DMS153 (cell line): ENCODE results near the gene TTC28.

Experiments used
- DNase-seq: peaks from one replicate; lab custom pipeline; 2025; lab: John Stamatoyannopoulos, UW

The TTC28 gene

GRCh38 chr22:28001171-28001835 lies 678.3 kb downstream of the TTC28 start:
- DNase-seq = no peak

GRCh38 chr22:28000361-28000760 lies 679.3 kb downstream of the TTC28 start:
- no peak for DNase-seq

- no peak for DNase-seq
These were observed 679.8 kb downstream of the TTC28 start for GRCh38 chr22:27999876-28000275.

DNA sequence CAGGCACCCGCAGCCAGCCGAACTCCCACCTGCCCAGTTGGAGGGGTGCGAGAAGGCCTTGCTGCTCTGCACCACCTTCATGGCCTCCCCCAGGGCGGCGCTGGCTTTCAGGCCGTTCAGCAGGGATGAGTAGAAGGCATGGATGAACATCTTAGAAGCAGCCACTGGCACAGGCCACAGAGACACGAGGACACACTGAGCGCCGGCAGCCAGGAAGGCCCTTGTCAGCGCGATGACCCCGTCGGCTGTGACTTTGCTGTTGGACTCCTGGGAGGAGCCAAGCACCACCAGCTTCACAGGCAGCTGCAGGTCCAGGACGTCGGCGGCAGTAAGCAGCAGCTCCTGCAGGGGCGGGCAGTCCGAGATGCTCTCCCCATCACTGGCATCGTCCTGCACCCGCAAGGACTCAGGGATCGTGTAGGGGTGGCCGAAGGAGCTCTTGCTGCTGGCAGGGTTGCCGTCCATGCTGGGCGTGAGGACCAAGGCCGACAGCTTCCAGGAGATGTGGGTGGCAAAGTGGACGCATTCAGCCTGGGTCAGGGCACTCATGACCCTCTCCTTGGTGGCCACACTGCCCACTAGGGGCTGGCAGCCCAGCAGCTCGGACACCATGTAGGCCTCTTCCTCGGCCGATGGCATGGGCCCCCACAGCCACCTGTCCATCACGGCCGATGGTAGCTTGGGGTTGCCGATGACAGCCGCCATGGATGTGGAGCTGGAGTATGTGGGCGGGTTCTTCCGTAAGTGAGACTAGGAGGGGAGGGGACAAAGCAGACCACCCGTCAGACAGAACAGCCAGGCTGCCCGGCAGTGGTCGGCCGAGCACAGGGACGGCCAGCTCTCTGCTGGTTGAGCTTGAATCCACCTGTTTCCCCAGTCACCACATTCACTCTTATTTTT lies 680.9 kb downstream of the TTC28 start:
- no peak for DNase-seq

GRCh38 chr22:27997538-27997937 lies 682.1 kb downstream of the TTC28 start:
- DNase-seq = no peak

DNA sequence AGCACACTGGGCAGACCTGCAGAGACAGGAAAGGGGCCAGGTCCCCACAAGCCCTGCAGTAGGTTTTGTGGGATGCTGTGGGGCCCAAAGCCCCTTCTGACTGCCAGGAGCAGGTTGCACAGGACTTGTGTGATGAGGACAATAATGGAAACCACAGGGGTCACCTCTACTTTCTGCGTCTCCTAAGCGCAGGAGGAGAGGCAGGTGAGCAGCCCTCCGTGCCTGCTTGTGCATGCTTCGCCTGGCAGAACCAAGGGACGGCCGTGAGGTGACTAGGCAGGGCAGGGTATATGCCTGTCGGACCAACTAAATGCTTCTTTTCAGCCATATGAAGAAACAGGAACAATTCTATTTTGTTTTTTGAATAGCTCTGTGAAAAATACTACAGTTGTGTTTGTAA lies 682.7 kb downstream of the TTC28 start:
- DNase-seq = no peak

- no peak for DNase-seq
These were observed 683.1 kb downstream of the TTC28 start for GRCh38 chr22:27996529-27996925.

GRCh38 chr22:27995801-27996528 lies 683.7 kb downstream of the TTC28 start:
- no peak for DNase-seq

DNA sequence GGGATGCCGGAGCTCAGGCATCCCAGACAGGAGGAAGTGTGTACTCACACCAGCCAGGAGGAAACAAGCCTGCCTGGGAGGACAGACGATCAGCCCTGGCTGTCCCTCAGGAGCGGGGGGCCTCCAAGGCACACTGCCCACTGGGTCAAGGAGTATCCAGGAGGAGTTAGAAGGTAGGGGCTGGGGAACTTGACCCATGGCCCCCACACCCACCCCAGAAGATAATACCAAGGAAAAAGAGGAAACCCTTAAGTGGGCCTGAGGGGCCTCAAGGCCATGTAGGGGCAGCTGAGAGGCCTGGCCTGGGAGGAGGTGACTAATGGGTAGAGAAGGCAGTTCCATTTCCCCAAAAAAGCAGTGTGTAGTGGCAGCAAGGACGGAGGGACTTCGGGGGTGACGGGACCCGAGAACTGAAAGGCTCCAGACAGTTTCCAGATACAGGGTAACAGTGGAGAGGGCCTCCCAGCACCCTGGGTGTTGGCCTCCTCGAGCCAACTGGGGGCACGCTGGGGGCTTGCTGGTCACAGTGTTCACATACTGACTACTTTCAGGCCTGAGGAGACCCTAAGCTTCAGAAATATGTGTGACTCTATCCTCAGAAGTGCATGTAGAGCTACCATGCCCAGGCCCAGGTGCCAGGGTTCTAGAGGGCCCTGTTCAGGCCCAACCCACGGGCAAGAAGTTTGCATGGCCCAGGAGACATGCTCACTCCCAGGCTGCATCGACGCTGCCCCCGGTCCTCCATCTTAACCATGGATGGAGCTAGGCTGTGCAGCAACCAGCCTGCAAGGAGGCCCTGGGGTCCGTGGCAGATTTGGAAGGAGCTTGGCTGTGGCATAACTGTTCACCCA lies 684.9 kb downstream of the TTC28 start:
- no peak for DNase-seq

GRCh38 chr22:27993774-27994350 lies 685.8 kb downstream of the TTC28 start:
- no peak for DNase-seq

- DNase-seq = no peak
These were observed 686.4 kb downstream of the TTC28 start for GRCh38 chr22:27993201-27993635.

DNA sequence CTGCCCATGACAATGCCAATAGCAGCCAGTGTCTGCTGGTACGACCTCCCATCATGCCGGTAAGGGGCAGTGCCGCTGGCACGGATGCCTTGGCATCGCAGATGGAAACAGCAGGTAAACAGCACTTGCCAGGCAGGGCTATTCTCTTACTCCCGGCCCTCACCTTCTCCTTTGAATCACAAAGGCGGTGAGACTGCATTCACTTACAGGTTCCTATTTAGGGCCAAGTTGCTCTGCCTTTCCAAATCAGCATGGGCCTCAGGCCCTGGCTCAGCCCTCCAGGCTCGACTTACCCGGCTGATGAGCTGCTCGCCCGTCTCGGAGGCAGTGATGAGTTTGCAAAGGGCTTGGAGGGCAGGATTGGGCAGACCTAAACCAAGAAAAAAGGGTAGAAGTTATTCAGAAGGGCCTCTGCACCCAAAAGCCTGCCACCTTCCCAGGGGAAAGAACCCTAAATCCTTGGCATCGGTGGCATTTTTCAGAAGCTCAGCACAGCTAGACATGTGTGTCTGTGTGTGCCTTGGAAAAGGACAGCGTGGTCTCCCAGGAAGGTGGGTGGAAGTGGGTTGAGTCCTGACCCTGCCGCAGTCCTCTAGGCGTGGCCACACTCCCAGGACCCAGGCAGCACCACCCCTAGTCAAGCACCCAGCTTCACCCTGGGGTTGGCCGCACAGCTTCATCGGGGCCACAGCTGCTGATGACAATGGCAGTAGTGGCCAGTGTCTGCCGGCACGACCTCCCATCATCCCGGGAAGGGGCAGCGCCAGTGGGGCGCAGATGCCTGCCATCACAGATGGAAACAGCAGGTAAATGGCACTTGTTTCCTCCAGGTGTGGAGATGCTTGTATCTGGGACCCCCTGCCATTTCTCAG lies 687.1 kb downstream of the TTC28 start:
- DNase-seq = no peak

GRCh38 chr22:27991586-27992293 lies 687.9 kb downstream of the TTC28 start:
- no peak for DNase-seq

GRCh38 chr22:27990879-27991278 lies 688.8 kb downstream of the TTC28 start:
- no peak for DNase-seq

- no peak for DNase-seq
These were observed 689.2 kb downstream of the TTC28 start for GRCh38 chr22:27990451-27990840.

DNA sequence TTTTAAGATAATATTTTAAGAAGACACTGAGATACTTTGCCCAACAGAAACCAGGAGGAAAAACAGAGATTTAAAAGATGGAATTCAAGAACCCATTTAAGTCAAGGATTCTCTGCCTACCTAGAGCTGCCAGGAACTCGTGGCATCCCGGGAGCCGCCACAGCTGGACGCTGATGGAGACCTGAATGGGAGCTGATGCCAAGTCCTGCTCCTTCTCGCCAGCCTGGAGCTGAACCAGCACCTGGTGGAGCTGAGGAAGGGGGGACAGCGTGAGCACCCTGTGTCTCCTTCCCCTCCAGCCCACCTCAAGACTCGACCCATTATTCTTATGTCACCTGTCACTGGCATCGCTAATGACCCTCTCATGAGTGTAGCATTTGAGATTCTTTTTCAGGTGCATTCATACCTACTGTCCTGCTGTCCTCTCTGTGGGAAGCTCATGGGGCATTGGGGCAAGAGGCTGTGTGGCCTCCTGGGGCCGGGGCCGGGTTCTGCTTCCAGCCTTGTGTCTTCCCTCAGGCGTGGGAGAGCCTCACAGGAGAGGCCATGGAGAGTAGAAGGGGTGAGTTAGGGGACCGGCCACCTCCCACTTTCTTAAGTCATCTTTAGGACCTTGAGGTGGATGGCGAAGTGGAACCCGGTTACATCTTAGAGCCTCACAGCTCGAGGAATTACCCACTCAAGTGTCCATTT lies 689.7 kb downstream of the TTC28 start:
- no peak for DNase-seq

DNA sequence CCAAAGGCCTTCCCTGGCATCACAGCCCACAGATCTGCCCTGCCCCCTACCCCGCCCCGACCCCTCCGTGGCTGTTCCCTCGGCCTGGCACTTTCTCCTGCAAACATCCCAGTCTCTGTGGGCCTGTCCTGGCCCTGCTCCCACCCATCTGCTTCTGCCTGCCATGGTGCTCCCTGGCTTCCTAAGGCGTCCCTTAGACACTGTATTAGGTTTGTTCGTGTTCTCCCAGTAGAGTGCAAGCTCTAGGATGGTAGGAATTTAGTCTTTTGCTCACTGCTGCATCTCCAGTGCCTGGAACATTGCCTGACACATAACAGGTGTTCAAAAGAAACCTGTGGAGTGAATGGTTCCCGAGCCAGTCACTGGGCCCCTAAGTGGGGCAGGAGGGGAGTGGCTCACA lies 690.9 kb downstream of the TTC28 start:
- DNase-seq = no peak

GRCh38 chr22:27987557-27987956 lies 692.1 kb downstream of the TTC28 start:
- DNase-seq = no peak

DNA sequence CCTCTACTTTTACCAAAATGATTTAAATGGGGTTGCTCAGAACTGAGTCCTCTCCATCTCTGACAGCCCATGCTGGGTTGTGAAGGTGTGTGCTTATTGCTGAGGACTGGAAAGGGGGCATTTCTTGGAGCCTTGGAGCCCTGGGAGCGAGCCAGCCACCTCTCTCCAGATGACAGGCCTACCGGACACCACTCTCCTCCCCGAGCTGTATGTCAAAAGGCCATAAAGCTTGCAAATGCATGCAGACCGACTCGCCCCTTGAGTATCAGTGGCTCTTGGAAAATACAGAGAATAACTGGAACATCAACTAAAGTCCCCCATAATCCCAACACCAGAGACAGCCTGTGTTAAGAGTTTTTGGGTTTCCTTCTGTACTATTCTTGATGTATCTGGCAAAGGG lies 692.7 kb downstream of the TTC28 start:
- no peak for DNase-seq
